SH-SY5Y (cell line): ENCODE data around the gene MAJIN.

Experiments
- GATA2 ChIP-seq: IDR thresholded peaks from 2 replicates; pipeline ENCODE4 v1.6.1; 2011; ENCODE audit warnings: mild to moderate bottlenecking, low read depth, low read length
- GATA3 ChIP-seq: IDR thresholded peaks from 2 replicates; pipeline ENCODE4 v1.6.1; 2011; ENCODE audit warnings: low read depth, mild to moderate bottlenecking, low read length, moderate library complexity

DNA sequence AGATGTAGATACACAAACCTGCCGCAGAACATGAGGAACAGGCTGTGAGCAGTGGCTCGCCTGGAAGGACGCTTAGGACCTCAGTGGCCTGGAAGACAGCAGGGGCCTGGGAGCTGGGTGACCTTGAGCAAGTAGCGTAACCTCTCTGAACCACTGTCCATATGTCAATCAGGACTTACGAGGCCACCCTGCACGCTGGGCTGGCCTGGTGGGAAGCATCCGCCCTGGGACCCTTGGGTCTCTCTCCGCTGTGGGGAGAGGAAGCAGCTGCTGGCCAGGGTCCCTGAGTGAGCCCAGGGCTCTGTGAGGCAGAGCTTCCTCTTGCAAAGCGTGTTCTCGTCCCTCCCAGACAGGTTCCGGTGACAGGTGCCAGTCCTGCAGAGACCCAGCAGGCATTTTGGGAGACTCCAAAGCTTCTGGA lies 79.5 kb downstream of the MAJIN start:
- TF ChIP-seq GATA2: no peak
- TF ChIP-seq GATA3: no peak
